Measurements from ENCODE around the gene SLC13A4.
"Not testable (repeated sequence)": the region's sequence is repeated elsewhere in the genome, so short reads cannot be mapped to it uniquely, and the experiment has no call there.

Gene SLC13A4

DNA sequence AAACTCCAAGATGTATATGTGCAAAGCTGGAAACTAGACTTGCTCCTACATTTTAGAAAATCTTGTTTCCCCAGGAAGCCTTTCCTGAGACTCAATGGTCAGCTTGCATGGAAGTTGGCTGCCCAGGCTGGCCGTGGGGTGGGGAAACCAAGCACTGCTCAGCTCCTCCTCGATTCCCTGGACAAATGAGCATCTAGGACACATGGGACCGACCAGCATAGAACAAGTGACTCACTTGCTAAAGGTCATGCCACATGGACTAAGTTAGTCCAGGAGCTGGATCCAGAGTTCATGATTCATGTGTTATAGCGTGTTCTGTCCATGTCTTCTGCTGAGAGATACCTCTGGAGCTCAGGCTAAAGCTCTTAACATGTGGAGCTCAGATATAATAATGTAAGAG is 14.4 kb upstream of the SLC13A4 start:
- TF ChIP-seq CTCF (IDR thresholded peaks at IDR 0.05): no peak
- no peak for DNase-seq (ENCODE audit: low spot score)
- Histone ChIP-seq H3K27ac (peak overlapping the region in 1 of 2 donors; percentile 29), H3K4me3 (no peak overlapping the region)

GRCh38 chr7:135741905-135742304 is 13.9 kb upstream of the SLC13A4 start:
- DNase-seq (ENCODE audit: low spot score): no peak
- Histone ChIP-seq H3K27ac (peak overlapping the region in 1 of 2 donors; percentile 46), H3K4me3 (no peak overlapping the region)
- no peak for TF ChIP-seq CTCF (IDR thresholded peaks at IDR 0.05)

- no peak for DNase-seq (ENCODE audit: low spot score)
- H3K4me3 ChIP-seq: no peak overlapping the region
- no peak for TF ChIP-seq CTCF (IDR thresholded peaks at IDR 0.05)
- no peak overlapping the region for H3K27ac ChIP-seq
Observed at GRCh38 chr7:135740889-135741288, 12.9 kb upstream of the SLC13A4 start.

- not testable (repeated sequence) for DNase-seq (ENCODE audit: low spot score); H3K4me3 ChIP-seq; H3K27ac ChIP-seq
Observed at GRCh38 chr7:135737306-135737647, 9.3 kb upstream of the SLC13A4 start.

- Histone ChIP-seq H3K4me3 (no peak overlapping the region), H3K27ac (no peak overlapping the region)
- TF ChIP-seq CTCF (IDR thresholded peaks at IDR 0.05): no peak
- DNase-seq (ENCODE audit: low spot score): no peak
Observed at GRCh38 chr7:135736586-135737305, 8.8 kb upstream of the SLC13A4 start.

GRCh38 chr7:135734343-135734689 is 6.3 kb upstream of the SLC13A4 start:
- no peak overlapping the region for H3K27ac ChIP-seq
- no peak overlapping the region for H3K4me3 ChIP-seq
- no peak for DNase-seq (ENCODE audit: low spot score)
- TF ChIP-seq CTCF (IDR thresholded peaks at IDR 0.05): no peak

DNA sequence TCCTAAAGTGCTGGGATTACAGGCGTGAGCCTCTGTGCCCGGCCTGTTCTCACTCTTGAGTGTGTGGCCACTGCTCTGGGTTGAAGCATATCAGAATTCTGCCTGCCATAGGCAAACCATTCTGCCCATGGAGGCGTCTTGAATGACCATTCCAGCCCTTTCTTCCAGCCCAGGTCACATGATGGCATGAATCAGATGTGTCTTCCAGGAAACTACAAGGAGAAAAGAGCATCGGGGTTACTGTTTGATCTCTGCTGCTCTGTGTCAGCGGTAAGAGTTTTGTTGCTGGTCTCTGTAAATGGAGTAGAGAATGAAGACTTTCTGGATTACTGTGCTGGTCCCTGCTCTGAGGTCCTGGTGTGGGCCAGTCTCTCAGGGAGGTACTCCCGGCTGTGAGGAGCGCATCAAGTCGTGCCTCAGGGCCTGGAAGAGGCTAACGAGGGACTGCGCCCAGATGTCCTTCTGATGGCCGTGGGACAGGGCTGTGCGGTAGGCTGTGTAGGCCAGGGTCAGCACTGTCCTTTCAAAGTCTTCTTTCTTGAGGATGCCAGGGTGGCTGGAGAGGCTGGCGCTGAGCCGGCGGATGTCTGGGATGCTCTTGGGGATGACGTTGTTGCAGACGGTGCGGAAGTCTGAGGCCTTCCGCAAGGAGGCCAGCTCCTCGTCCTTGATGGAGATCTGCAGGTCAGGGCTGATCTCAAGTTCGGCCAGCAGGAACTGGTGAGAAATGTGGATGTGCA is 5.8 kb upstream of the SLC13A4 start:
- no peak overlapping the region for H3K4me3 ChIP-seq
- no peak for TF ChIP-seq CTCF (IDR thresholded peaks at IDR 0.05)
- no peak overlapping the region for H3K27ac ChIP-seq
- DNase-seq (ENCODE audit: low spot score): no peak
